ENCODE results near the gene SLC15A1. TPM values are rescaled to one million over a fixed set of nuclear protein-coding genes. Genes with fewer than 3 reads are reported as not detected.

Gene SLC15A1
- total RNA-seq, 1 experiment from 2014 or later = 1.9 TPM

GRCh38 chr13:98761126-98761985 lies 8.9 kb upstream of the SLC15A1 start:
- Histone ChIP-seq H4K8ac (replicated peaks; ENCODE audit: insufficient read length, low read depth, low read length) (no peak overlapping the region), H3K79me1 (ENCODE audit: insufficient read depth, low read depth, low read length, poor library complexity, severe bottlenecking) (no peaks in the 10 kb centered on the region), H2AK5ac (ENCODE audit: insufficient read length, low read length) (no peak overlapping the region), H3K23me2 (ENCODE audit: insufficient read length, low read depth, low read length, poor library complexity, severe bottlenecking) (no peaks in the 10 kb centered on the region), H3K14ac (ENCODE audit: insufficient read depth, low read length) (no peak overlapping the region), H3K56ac (ENCODE audit: insufficient read length, low read depth, low read length) (no peak overlapping the region), H4K91ac (ENCODE audit: insufficient read length, low read depth, low read length) (no peak overlapping the region), H2AFZ (ENCODE audit: low read length) (no peak overlapping the region), H2BK20ac (ENCODE audit: low read depth, low read length, poor library complexity, severe bottlenecking) (no peak overlapping the region), H3K18ac (ENCODE audit: insufficient read length, low read depth, low read length) (no peak overlapping the region), H3K79me2 (ENCODE audit: insufficient read depth, low read length) (no peaks in the 10 kb centered on the region), H3K27me3 (ENCODE audit: insufficient read depth, low read length) (no peaks in the 10 kb centered on the region), H4K5ac (ENCODE audit: insufficient read length, low read depth, low read length) (no peak overlapping the region), H3K23ac (ENCODE audit: insufficient read length, low read depth, low read length) (no peak overlapping the region), H3K4me1 (ENCODE audit: insufficient read depth, low read length) (peaks cover 4% of the 10 kb centered on the region; the same call in 1 of the 2 replicates), H2BK120ac (ENCODE audit: low read depth, low read length, poor library complexity, severe bottlenecking) (no peak overlapping the region), H3K9ac (ENCODE audit: extremely low read depth, insufficient read length, low read length) (no peak overlapping the region), H3K4me2 (ENCODE audit: insufficient read depth, insufficient read length, low read length) (no peak overlapping the region), H2BK12ac (ENCODE audit: insufficient read length, low read depth, low read length) (no peak overlapping the region), H2BK5ac (ENCODE audit: insufficient read length, low read length) (no peak overlapping the region), H4K20me1 (ENCODE audit: control insufficient read depth, insufficient read depth, insufficient read length) (no peaks in the 10 kb centered on the region), H3K27ac (ENCODE audit: insufficient read length, low read depth, low read length) (no peak overlapping the region), H3K9me3 (ENCODE audit: control insufficient read depth, low read depth, low read length) (no peaks in the 10 kb centered on the region), H3T11ph (ENCODE audit: low read length) (no peak overlapping the region), H3K4ac (ENCODE audit: low read depth, low read length) (no peak overlapping the region), H2BK15ac (ENCODE audit: low read depth, low read length) (no peak overlapping the region)
- DNase-seq = no peak
- WGBS (ENCODE audit: extremely low coverage, insufficient read length, low lambda C conversion rate) = no CpG with 5 or more reads among the region's 15 CpGs
- H3K9me3 Mint-ChIP-seq = peaks cover 4% of the 10 kb centered on the region in 2 experiments; a peak in 3 of 5 replicates
- H3K4me1 Mint-ChIP-seq = peaks cover 15 to 19% of the 10 kb centered on the region in 2 experiments
- no peaks in the 10 kb centered on the region; the same call in 1 of the 2 replicates for H3K27me3 Mint-ChIP-seq (ENCODE audit: low read depth)
- H3K36me3 Mint-ChIP-seq (ENCODE audit: insufficient read depth in 1 of 3, low read depth in 3 of 3) = peaks cover 0 to 9% (median 3%) of the 10 kb centered on the region in 3 experiments; a peak in 3 of 7 replicates
- H3K27ac Mint-ChIP-seq = peak overlapping the region in 1 of 3 experiments; percentile 59; a peak in 1 of 7 replicates
- no peak overlapping the region for H3K4me3 Mint-ChIP-seq
- TF ChIP-seq CTCF (conservative IDR thresholded peaks at IDR 0.05) = no peak

Data from H9 (cell line).